GM18868 (cell line): ENCODE data around the gene MED12L.
A peak's percentile ranks its signal among the peaks of the same experiment; 100 is the strongest.
"Not testable (repeated sequence)": the region's sequence is repeated elsewhere in the genome, so short reads cannot be mapped to it uniquely, and the experiment has no call there.

Experiments
- ATAC-seq: cut with Tn5 transposase; IDR thresholded peaks from one replicate; pipeline ENCODE4 v1.9.1; 2021; ENCODE audit warnings: mild to moderate bottlenecking, moderate library complexity; ENCODE audit not compliant: unreplicated experiment

MED12L gene

GRCh38 chr3:151085227-151085888 is at the start of gene MED12L:
MED12L (plus strand) TSS chr3:151085664; CDS start chr3:151086927, 1,263 bp downstream.
- ATAC-seq: peak; percentile 56

DNA sequence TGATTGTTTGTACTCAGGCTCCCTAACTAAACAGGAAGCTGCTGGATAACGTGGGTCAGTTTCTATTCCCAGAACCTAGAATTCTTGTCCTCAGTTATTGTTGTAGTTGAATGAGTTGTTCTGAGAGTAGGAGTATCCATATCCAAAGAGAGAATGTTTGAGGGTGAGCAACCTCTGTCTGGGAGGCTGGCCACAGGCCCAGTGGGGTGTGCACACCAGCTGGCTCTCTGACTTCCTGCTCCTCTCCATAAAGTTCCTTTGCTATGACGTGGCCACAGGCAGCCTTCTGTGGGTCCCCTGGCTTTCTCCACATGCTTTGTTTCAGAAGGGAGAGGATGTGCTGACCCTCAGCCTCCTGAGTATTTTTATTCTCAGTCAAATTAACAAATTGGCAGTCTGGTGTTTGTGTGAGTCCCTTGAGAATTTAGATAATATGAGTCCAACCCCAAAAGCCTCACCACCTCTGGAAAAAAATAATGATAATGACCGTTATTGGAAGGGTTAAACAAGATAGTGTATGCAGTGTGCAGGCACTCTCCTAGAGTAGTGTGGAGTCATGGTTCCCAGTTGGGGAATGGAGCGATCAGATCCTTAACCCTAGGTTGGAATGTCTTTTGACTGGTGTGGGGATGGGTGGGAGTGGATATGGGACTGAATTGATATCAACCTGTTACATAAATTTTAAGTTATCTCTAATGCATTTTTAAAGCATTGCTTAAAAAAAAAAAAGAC is 47.6 kb upstream of the MED12L start:
- no peak for ATAC-seq

- ATAC-seq: no peak
Observed at GRCh38 chr3:151044706-151045105, 40.8 kb upstream of the MED12L start.

- no peak for ATAC-seq
Observed at GRCh38 chr3:151047636-151048035, 37.8 kb upstream of the MED12L start.

GRCh38 chr3:151051533-151051932 is 33.9 kb upstream of the MED12L start:
- no peak for ATAC-seq

DNA sequence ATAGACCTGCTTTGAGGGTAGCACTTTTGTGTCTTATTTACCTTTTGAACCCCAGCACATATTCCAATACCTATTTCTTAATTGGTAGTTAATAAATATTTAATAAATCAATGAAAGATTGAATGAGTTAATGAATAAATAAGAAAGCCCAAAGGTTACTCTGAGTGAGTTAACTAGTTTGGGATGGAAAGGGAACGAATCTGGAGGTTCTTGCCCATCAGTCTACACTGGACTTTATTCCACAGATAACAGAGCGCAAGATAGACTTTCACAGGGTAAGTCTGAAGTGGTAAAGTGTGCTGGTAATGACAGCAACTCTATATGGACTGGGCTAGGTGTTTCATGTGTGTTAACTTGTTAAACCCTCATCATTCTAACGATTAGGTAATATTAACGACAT is 33.1 kb upstream of the MED12L start:
- ATAC-seq: no peak

DNA sequence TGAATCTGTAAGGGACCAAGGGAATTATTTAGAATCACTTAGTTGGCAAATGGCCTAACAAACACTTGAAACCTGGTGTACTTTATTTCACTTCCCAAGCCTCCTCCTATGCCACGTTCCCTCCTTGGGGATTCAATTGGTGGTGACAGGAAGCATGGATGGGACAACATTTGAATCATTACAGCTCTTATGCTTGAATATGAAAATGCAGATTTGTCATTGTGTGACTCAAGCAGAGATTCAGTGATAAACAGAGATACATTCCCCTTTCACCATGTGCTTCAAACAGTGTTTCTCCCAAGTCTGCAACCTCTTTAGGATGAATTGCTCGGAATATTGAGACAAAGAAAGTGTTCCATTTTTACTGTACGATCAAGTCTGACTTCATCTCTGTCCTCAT is 32.7 kb upstream of the MED12L start:
- ATAC-seq: no peak

- ATAC-seq: no peak
Observed at GRCh38 chr3:151058740-151059139, 26.7 kb upstream of the MED12L start.

DNA sequence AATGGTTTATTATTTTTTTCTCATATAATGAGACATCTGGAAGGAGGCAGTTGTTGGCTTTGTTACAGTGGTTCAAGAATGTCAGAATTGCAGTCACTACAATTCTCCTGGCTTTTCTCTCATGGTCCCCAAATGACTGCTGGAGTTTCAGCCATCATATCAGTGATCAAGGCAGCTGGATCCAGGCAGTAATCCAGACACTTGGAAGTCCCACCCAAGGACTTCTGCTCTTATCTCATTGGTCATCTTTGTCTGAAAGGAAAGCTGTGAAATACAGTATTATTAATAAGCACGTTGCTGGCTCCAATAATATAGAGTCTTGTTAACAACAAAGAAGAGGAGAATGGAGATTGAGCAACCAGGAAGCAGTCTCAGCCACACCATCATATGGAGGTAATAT is 22.9 kb upstream of the MED12L start:
- no peak for ATAC-seq

DNA sequence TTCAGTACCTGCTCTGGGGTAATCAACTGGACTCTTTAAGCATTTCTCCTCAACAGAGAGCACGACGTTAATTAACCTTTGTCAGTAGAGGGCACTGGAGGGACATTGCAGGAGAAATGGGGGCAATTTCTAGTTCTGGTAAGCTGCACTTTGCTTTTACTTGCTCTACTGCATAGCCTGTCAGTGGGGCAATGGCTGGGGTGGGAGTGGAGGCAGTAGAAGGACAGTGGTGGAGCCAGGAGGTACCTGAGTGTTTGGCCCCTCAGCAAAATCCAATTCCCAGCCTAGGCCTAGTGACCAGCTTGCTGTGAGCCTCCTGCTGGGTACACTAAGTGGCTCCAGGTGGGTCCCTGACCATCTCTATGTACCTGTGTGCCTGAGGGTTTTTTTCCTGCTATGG is 18.3 kb upstream of the MED12L start:
- ATAC-seq: no peak

GRCh38 chr3:151072842-151073241 is 12.6 kb upstream of the MED12L start:
- ATAC-seq: not testable (repeated sequence)

- no peak for ATAC-seq
Observed at GRCh38 chr3:151074256-151074655, 11.2 kb upstream of the MED12L start.

GRCh38 chr3:151075869-151076562 is 9.4 kb upstream of the MED12L start:
- ATAC-seq: peak; percentile 92

DNA sequence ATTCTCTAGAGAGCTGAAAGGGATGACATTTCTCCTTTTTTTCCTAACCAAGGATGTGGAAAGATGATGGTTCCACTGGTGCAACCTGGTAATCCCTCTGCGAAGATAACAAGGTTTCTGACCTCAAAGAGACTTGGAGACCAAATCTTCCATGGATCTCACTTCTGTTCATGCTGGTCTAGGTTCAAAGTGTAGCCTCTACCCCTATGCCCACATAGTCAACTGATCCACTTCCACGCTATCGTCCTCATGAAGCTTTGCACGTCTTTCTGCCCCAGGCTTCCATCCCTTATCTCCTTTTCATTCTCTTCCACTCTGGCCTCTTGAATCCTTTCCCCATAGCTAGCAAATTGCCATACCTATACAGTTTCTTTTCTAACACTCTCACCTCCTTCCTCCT is 8.8 kb upstream of the MED12L start:
- ATAC-seq: no peak

GRCh38 chr3:151081082-151081481 is 4.4 kb upstream of the MED12L start:
- ATAC-seq: not testable (repeated sequence)

DNA sequence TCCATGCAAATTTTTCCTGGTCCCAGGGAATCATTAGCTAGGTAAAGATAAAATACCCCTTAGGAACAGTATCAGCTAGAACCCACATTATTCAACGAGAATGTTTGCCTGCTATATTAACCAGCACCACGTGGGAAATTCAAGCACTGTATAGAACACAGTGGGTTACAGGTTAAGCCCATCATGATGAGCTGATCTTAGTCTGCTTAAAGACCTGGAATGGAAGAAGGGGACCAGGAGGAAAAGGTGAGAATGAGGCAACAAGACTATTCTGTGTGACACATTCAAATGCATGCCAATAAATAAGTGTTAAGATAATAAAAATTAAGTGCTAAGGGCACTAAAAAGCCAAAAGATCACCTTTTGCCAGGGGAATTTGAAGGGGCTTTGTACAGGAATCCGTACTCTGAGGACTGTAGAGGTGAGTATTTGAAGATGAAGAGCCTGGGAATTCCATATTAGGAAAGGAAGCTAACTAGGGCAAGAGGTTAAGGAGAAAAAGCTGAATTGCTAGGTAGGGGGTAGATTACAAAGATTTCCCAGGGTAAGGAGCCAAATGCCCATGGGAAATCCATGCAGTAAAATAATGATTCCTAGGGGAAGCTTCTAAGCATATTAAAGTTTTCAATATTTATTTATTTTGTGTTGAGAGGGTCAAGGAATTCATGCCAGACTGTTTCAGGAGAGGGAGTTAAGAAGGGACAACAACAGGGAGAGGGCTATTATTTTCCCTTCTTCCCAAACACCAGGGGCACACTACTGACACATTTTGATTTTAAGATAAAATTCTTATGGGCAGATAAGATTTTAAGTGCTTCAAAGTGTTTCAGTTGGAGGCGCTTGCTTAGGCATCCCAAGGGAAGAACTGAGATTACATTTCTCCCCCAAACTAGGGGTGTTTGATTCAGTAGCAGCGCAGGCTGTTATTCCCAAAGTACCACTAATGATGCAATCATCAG is 2.3 kb upstream of the MED12L start:
- ATAC-seq: no peak

GRCh38 chr3:151084893-151085226 is 604 bp upstream of the MED12L start:
- no peak for ATAC-seq

DNA sequence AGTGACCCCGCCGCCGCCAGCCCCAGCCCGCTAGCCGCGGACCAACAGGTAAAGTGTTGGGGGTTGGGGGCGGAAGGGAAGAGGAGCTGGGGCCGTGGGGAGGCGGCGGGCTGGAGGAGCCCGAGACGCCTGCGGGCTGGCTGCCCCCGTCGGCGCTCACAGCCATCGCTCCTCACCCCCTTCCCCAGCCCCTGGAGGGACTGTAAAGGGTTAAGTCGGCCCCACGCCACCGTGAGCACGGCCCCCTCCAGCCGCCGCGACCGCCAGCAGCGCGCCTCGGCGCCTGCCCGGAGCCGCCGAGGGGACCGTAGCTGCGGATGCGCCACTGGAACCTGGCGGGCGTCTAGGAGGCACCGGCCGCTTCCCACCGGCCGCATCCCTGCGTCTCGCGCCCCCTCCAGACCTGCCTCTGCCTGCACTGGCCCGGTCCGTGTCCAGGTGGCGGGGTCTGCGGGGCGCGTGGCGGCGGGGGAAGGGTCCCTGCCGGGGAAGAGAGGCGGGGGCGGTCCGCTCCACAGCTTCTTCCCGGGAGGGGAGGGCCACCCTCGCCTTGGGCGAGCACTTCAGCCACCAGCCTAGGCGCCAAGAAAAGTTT is 522 bp downstream of the MED12L start:
- ATAC-seq: peak; percentile 17

DNA sequence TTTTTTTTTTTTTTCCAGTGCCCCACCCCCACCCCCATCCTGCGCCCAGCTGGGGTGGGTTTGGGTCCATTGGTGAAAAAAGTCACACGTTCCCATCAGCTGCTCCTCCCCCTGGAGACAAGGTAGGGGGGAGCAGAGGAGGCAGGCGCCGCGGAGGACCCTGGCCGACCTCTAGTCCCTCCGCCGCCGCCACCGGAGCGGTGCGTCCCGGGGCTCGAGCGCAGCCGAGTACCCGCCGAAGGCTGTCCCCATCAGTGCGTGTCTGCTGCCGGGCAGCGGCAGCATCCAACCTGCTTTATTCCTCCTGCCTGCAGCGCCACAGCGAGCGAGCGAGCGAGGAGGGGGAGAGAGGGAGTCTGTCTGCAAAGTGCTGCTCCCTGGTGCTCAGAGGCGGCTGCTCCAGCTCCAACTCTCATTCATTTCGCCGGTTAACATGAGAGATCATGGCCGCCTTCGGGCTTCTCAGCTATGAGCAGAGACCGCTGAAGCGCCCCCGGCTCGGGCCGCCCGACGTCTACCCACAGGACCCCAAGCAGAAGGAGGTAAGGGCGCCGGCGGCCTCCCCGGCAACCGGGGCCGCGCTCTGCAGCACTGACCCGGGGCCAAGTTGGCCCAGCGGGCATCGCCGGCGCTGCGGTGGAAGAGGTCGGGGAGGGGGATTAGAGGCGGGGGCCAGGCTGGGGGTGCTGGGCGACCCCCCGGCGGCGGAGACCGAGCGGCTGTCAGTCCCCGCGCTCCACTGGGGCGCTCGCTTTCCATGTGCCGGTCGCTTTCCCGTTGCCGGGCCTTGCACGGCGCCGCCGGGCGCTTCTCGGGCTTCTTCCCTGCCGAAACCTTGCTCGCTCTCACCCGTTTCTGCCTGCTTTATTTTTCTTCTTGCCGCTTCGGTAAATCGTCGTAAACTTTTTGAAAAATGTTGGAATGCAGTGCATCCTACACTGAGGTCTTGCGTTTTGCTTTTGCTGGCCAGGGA is 1.3 kb downstream of the MED12L start:
- peak; percentile 84 for ATAC-seq
